Measurements from ENCODE around the gene GRIK4.

The GRIK4 gene

DNA sequence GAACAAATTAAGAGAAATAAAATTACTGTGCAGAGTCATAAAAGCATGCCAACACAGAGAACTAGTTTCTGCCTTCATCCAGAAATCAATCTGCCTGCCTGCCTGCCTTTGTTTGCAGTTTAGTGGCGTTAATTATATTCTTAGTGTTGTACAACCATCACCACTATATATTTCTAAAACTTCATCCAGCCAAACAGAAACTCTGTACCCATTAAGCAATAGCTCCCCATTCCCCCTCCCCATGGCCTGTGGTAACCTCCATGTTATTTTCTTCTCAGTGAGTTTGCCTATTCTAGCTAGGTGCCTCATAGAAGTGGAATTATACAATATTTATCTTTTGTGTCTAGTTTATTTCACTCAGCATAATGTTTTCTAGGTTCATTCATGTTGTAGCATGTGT is 329.1 kb downstream of the GRIK4 start:
- TF ChIP-seq, protein P1, sequence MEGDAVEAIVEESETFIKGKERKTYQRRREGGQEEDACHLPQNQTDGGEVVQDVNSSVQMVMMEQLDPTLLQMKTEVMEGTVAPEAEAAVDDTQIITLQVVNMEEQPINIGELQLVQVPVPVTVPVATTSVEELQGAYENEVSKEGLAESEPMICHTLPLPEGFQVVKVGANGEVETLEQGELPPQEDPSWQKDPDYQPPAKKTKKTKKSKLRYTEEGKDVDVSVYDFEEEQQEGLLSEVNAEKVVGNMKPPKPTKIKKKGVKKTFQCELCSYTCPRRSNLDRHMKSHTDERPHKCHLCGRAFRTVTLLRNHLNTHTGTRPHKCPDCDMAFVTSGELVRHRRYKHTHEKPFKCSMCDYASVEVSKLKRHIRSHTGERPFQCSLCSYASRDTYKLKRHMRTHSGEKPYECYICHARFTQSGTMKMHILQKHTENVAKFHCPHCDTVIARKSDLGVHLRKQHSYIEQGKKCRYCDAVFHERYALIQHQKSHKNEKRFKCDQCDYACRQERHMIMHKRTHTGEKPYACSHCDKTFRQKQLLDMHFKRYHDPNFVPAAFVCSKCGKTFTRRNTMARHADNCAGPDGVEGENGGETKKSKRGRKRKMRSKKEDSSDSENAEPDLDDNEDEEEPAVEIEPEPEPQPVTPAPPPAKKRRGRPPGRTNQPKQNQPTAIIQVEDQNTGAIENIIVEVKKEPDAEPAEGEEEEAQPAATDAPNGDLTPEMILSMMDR (conservative IDR thresholded peaks at IDR 0.05; ENCODE audit: low read length) = no peak
- H3K4me3 ChIP-seq (ENCODE audit: low read length) = no peak overlapping the region
- DNase-seq (ENCODE audit: low read depth) = no peak

DNA sequence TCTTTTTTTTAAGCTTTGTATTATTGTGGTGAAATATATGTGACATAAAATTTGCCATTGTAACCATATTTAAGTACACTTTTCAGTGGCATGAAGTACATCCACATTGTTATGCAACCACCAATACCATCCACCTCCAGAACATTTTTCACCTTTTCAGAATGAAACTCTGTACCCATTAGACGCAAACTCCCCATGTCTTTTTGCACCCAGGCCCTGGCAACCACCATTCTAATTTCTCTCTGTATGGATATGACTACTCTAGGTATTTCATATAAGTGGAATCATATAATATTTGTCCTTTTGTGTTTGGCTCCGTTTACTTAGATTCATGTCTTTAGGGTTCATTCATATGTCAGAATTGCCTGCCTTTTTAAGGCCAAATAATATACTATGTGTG is 329.5 kb downstream of the GRIK4 start:
- no peak overlapping the region for H3K4me3 ChIP-seq (ENCODE audit: low read length)
- TF ChIP-seq, protein P1 (conservative IDR thresholded peaks at IDR 0.05; ENCODE audit: low read length) = no peak
- no peak for DNase-seq (ENCODE audit: low read depth)

DNA sequence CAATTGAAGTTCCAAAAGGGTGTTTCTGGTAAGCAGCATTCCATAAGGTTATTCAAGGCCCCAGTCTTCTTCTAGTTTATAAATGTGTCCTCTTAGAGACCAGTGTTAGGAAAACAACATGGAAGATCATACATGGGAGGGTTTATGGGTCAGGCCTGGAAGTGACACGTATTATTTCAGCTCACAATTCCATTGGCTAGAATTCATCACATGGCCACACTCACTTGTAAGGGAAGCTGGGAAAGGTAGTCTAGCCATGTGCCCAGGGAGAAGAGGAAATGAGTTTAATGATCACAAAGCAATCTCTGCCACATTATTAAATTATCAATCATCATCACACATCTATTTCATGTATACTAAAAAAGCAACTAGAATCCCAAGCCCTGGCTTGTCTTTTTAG is 330.6 kb downstream of the GRIK4 start:
- TF ChIP-seq, protein P1 (conservative IDR thresholded peaks at IDR 0.05; ENCODE audit: low read length) = no peak
- no peak overlapping the region for H3K4me3 ChIP-seq (ENCODE audit: low read length)
- DNase-seq (ENCODE audit: low read depth) = no peak

DNA sequence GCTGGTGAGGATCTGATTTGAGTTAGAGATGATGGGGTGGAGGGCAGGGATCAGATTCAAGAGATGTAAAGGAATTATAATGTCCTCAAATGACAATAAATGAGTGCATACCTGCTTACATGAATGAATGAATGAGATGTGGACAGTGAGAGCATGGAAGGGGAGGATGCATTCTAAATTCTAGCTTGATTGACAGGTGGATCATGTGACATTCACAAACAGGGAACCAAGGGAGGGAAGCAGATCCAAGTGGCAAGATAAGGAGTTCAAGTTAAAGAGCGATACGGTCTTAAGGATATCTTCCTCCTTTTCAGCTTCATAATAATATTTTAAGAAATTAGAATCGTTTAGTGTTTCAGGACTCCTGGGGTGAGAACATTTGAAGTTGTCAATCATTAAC is 341.9 kb downstream of the GRIK4 start:
- TF ChIP-seq, protein P1 (conservative IDR thresholded peaks at IDR 0.05; ENCODE audit: low read length) = no peak
- no peak overlapping the region for H3K4me3 ChIP-seq (ENCODE audit: low read length)
- no peak for DNase-seq (ENCODE audit: low read depth)

DNA sequence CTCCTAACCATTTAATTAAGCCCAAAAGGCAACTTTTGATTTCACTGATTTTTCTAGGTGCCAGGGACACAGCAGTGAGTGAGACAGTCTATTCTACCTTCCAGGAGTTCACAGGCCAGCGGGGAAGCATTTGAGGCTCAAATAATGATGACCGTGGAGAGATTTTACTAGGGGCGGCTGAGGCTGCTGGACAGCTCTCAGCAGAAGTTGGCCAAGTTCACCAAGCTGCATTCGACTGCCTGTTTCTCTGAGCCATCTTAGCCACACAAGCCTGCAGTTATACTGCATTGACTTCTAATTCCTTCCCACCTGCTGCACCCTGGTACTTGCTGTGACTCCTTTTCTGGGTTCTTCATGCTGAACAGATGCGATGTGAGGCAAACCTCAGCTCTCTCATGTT is 343.4 kb downstream of the GRIK4 start:
- no peak for DNase-seq (ENCODE audit: low read depth)
- TF ChIP-seq, protein P1 (conservative IDR thresholded peaks at IDR 0.05; ENCODE audit: low read length) = no peak

DNA sequence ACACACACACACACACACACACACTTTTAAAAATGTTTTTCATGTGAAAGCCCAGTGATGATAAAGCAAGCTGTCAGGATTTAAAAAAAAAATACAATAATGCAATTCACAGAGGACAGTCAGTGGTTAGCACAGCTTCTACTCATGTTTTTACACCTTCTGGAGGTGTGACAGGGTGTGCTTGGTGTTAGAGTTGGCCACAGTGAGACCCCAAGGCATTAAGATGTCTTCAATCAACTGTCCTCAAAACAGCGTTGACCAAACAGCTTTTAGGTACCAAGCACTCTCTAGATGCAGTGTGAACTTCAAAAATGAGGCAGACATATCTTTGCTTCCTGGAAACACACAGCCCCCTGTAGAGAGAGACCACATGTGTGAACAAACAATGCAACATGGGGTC is 346.0 kb downstream of the GRIK4 start:
- no peak for DNase-seq (ENCODE audit: low read depth)
- TF ChIP-seq, protein P1 (conservative IDR thresholded peaks at IDR 0.05; ENCODE audit: low read length) = no peak
- H3K4me3 ChIP-seq (ENCODE audit: low read length) = no peak overlapping the region

More for the DNA sequence above, 343.4 kb downstream of the GRIK4 start:
- no peak overlapping the region for H3K4me3 ChIP-seq (ENCODE audit: low read length)

DNA sequence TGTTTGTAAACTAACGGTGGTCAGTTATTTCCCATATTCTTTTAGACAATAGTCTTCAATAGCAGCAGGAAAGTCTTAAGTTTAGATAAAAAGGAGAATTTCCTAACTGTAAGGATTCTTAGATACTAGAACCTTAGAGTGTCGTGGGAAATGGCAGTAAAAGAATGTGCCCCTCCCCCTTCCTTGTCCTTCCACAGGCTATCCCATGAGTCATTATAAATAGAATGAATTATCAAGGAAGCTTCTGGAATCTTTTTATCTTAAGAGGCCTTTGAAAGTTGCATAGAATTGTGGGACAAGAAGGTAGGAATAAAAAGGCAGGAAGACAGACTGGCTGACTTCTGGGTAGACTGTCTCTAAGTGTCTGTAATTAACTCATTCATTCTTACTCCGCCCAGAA is 347.2 kb downstream of the GRIK4 start:
- no peak overlapping the region for H3K4me3 ChIP-seq (ENCODE audit: low read length)
- DNase-seq (ENCODE audit: low read depth) = peak; percentile 24
- TF ChIP-seq, protein P1 (conservative IDR thresholded peaks at IDR 0.05; ENCODE audit: low read length) = no peak
